ENCODE data around the gene ANO4. TPM values are rescaled to one million over a fixed set of nuclear protein-coding genes. Genes with fewer than 3 reads are reported as not detected.

The ANO4 gene
- total RNA-seq, 4 donors from 2014 or later: 0.56 to 2.4 (median 1.1) TPM

GRCh38 chr12:100967189-100967588, 172.6 kb downstream of the ANO4 start:
- no peak for TF ChIP-seq CTCF (IDR thresholded peaks at IDR 0.05)
- no peak for ATAC-seq (ENCODE audit: low FRiP score)
- DNase-seq (ENCODE audit: low spot score): no peak

GRCh38 chr12:100970894-100971293, 176.3 kb downstream of the ANO4 start:
- no peak for ATAC-seq (ENCODE audit: low FRiP score)
- no peak for DNase-seq (ENCODE audit: low spot score)
- no peak for TF ChIP-seq CTCF (IDR thresholded peaks at IDR 0.05)

- TF ChIP-seq CTCF (IDR thresholded peaks at IDR 0.05): no peak
- DNase-seq (ENCODE audit: low spot score): no peak
- no peak for ATAC-seq (ENCODE audit: low FRiP score)
These were observed 177.5 kb downstream of the ANO4 start for GRCh38 chr12:100972121-100972520.

- TF ChIP-seq CTCF (IDR thresholded peaks at IDR 0.05): no peak
- ATAC-seq (ENCODE audit: low FRiP score) (no peak), DNase-seq (ENCODE audit: low spot score) (no peak)
These were observed 179.8 kb downstream of the ANO4 start for GRCh38 chr12:100974341-100974740.

- DNase-seq (ENCODE audit: low spot score): no peak
- no peak for TF ChIP-seq CTCF (IDR thresholded peaks at IDR 0.05)
- ATAC-seq (ENCODE audit: low FRiP score): no peak
These were observed 180.2 kb downstream of the ANO4 start for GRCh38 chr12:100974747-100975146.

- TF ChIP-seq CTCF (IDR thresholded peaks at IDR 0.05): no peak
- DNase-seq (ENCODE audit: low spot score): no peak
- ATAC-seq (ENCODE audit: low FRiP score): no peak
These were observed 182.2 kb downstream of the ANO4 start for GRCh38 chr12:100976735-100977134.

- ATAC-seq (ENCODE audit: low FRiP score): no peak
- TF ChIP-seq CTCF (IDR thresholded peaks at IDR 0.05): no peak
- no peak for DNase-seq (ENCODE audit: low spot score)
These were observed 186.3 kb downstream of the ANO4 start for GRCh38 chr12:100980856-100981255.
